ENCODE results near the gene EIF3J. TPM values are rescaled to one million over a fixed set of nuclear protein-coding genes. Genes with fewer than 3 reads are reported as not detected.

Gene EIF3J
- total and polyA plus RNA-seq, 2 of the 4 experiments (the other 2 are of a cell fraction): 51.6 to 59.9 TPM

DNA sequence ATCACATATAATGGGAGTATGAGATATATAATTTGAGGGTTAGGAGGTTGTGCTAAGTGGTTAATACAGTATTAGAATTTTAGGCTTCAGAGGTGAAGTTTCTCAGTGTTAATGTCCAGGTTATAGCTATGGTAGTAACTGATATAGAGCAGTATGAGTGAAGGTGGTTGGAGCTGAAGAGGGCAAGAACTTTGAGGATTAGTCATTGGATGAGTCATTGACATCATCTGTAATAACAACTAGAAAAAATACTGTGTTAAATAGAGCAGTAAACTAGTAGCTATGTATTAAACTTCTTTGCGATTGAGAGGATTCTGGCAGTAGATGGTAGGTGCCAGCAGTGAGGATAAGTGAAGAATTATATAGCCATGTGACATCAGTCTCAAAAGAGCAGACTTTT, 47.5 kb upstream of the EIF3J start:
- Histone ChIP-seq H4K5ac (ENCODE audit: low read depth, low read length) (no peak overlapping the region), H4K20me1 (ENCODE audit: insufficient read depth, low read length) (peaks cover 15% of the 10 kb centered on the region; the same call in 1 of the 2 replicates), H2AFZ (replicated peaks; ENCODE audit: low read length, poor library complexity) (no peak overlapping the region), H2BK120ac (ENCODE audit: low read depth, low read length) (peak overlapping the region; percentile 95), H3K4me3 (ENCODE audit: insufficient read depth, low read depth, low read length) (no peak overlapping the region), H3K23ac (ENCODE audit: low read depth, low read length) (peak overlapping the region; percentile 81; the same call in 1 of the 2 replicates), H4K91ac (ENCODE audit: insufficient read depth, low read depth, low read length) (no peak overlapping the region), H4K8ac (ENCODE audit: low read depth in 2 of 2, low read length in 2 of 2) (no peak overlapping the region), H2BK15ac (ENCODE audit: low read depth, low read length) (peak overlapping the region; percentile 90; the same call in 1 of the 3 replicates), H3K4me1 (ENCODE audit: control insufficient read depth, insufficient read depth, low read length) (peaks cover 6% of the 10 kb centered on the region), H3K36me3 (ENCODE audit: control insufficient read depth, insufficient read depth, low read length) (peaks cover 8% of the 10 kb centered on the region), H3K9ac (ENCODE audit: low read depth, low read length) (no peak overlapping the region), H3K56ac (ENCODE audit: extremely low read depth, insufficient read depth, low read length) (peak overlapping the region; percentile 57; the same call in 1 of the 2 replicates), H3K18ac (ENCODE audit: low read depth, low read length) (peak overlapping the region; percentile 74; the same call in 1 of the 2 replicates), H3K4ac (ENCODE audit: low read depth, low read length) (no peak overlapping the region; the same call in 1 of the 2 replicates), H2BK20ac (ENCODE audit: low read depth, low read length) (peak overlapping the region; percentile 97; the same call in 1 of the 2 replicates), H3K9me1 (ENCODE audit: insufficient read depth, low read length) (peaks cover 7% of the 10 kb centered on the region), H2AK9ac (replicated peaks; ENCODE audit: low read depth, low read length, poor library complexity) (no peak overlapping the region), H3K4me2 (ENCODE audit: low read depth, low read length) (peak overlapping the region; percentile 63; the same call in 1 of the 2 replicates), H3K9me3 (ENCODE audit: control insufficient read depth, insufficient read depth, low read length) (no peaks in the 10 kb centered on the region), H3K27me3 (ENCODE audit: control insufficient read depth, insufficient read depth, low read length) (no peaks in the 10 kb centered on the region), H3K14ac (replicated peaks; ENCODE audit: low read depth, low read length) (no peak overlapping the region), H2BK5ac (ENCODE audit: low read depth, low read length, poor library complexity, severe bottlenecking) (peak overlapping the region; percentile 98), H3K79me1 (ENCODE audit: low read depth in 1 of 2, low read length in 2 of 2) (peaks cover 23 to 48% of the 10 kb centered on the region in 2 experiments), H3K27ac (ENCODE audit: insufficient read depth, low read length) (no peak overlapping the region), H2AK5ac (ENCODE audit: low read depth, low read length) (no peak overlapping the region; the same call in 1 of the 2 replicates)
- in situ Hi-C loops (cut with MboI; ENCODE audit: low sequenced_read_pairs): no loop called here
- dilution Hi-C loops (cut with HindIII; ENCODE audit: low sequenced_read_pairs, unreplicated experiment): no loop called here
- BruUV-seq (replicated peaks): no TSS peak
- WGBS, 2 experiments (ENCODE audit: extremely low coverage in 2 of 2, insufficient read length in 1 of 2): 17% methylated on average over 1 of the region's 1 CpG; no CpG with 5 or more reads in 1 of the 2 experiments
- intact Hi-C loops (cut with micrococcal nuclease): no loop called here
- DNase-seq (peak; percentile 94), ATAC-seq (ENCODE audit: low read depth) (peak; percentile 93)
- no peak for TF ChIP-seq ELK1 (IDR thresholded peaks at IDR 0.05; ENCODE audit: borderline replicate concordance, low read depth, low read length)
- TF ChIP-seq, protein P1, sequence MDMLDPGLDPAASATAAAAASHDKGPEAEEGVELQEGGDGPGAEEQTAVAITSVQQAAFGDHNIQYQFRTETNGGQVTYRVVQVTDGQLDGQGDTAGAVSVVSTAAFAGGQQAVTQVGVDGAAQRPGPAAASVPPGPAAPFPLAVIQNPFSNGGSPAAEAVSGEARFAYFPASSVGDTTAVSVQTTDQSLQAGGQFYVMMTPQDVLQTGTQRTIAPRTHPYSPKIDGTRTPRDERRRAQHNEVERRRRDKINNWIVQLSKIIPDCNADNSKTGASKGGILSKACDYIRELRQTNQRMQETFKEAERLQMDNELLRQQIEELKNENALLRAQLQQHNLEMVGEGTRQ (IDR thresholded peaks at IDR 0.05; ENCODE audit: low read depth, low read length): no peak
- TF ChIP-seq BHLHE40 (IDR thresholded peaks at IDR 0.05; ENCODE audit: low read depth, low read length): peak; percentile 66; the same call in 1 of the 2 replicates
- no peak for TF ChIP-seq SMC3 (IDR thresholded peaks at IDR 0.05; ENCODE audit: low read depth, low read length)
- TF ChIP-seq RAD21 (IDR thresholded peaks at IDR 0.05; ENCODE audit: low read length): no peak
- TF ChIP-seq CEBPB (IDR thresholded peaks at IDR 0.05; ENCODE audit: low read depth, low read length): no peak
- TF ChIP-seq FOS (IDR thresholded peaks at IDR 0.05; ENCODE audit: low read depth, low read length): peak; percentile 97
- no peak for TF ChIP-seq NFE2L2 (IDR thresholded peaks at IDR 0.05; ENCODE audit: low read depth, low read length)
- no peak for TF ChIP-seq MAZ (IDR thresholded peaks at IDR 0.05; ENCODE audit: borderline replicate concordance, low read depth, low read length)
- no peak for TF ChIP-seq POLR2A (IDR thresholded peaks at IDR 0.05; ENCODE audit: low read depth, low read length)
- POLR2A ChIA-PET (ENCODE audit: unreplicated experiment): interaction anchor here (0.7 kb wide), 1 partner anchor 18 kb away, joined by 5 read pairs; no protein-coding TSS in a partner anchor
- CTCF ChIA-PET: interaction anchor here (0.5 to 0.6 kb wide), 2 partner anchors 40 to 103 kb away, joined by 3 read pairs; no protein-coding TSS in a partner anchor
